HG03175 (cell line): ENCODE results near the gene COG5.

ENCODE experiments used
- ATAC-seq: cut with Tn5 transposase; IDR thresholded peaks from one replicate; pipeline ENCODE4 v1.9.1; 2021; ENCODE audit warnings: mild to moderate bottlenecking, moderate library complexity; ENCODE audit not compliant: unreplicated experiment

COG5 gene

DNA sequence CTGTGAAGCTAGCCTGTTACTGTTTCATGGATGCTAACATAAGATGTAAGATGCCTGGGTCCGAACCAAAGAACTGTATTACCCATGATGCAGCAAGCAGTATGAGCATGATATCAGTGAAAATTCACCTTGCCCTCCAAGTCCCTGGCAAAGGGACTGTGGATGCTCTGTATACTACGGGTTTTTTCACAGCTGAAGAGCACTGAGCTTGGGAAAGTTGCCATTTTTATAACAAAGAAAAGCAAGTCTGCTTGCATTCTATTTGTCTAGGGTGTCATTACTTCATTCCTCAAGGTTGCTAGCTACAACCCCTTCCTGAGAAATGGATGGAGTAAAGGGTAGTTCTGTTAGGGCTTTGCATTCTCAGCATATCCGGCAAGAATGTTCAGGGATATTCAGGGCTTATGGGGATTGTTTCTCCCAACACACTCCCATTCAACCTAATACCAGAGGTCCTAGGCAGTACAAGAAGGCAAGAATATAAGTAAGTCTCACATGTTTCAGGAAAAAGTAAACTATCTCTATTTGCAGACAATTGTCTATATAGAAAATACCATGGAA lies 99.0 kb downstream of the COG5 start:
- ATAC-seq, result no peak

GRCh38 chr7:107463139-107464078 lies 100.3 kb downstream of the COG5 start:
- no peak for ATAC-seq

- no peak for ATAC-seq
Observed at GRCh38 chr7:107461938-107462533, 101.7 kb downstream of the COG5 start.

- ATAC-seq, result no peak
Observed at GRCh38 chr7:107453388-107453787, 110.3 kb downstream of the COG5 start.

- no peak for ATAC-seq
Observed at GRCh38 chr7:107450970-107451369, 112.8 kb downstream of the COG5 start.

GRCh38 chr7:107446988-107447387 lies 116.7 kb downstream of the COG5 start:
- no peak for ATAC-seq

DNA sequence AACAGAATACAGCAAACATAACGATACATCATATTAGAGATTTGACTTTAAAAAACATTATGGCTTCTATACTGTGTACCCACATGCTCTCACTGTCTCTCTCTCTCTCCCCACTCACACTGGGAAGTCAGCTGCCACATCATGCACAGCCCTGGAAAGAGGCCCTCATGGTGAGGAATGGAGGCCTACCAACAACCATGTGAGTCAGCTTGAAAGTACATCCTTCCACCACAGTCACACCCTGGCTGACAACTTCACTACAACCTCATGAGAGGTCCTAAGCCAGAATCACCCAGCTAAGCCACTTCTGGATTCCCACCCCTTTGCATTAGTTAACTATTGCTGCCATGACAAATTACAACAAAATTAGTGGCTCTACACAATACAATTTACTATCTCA lies 117.2 kb downstream of the COG5 start:
- ATAC-seq, result no peak

DNA sequence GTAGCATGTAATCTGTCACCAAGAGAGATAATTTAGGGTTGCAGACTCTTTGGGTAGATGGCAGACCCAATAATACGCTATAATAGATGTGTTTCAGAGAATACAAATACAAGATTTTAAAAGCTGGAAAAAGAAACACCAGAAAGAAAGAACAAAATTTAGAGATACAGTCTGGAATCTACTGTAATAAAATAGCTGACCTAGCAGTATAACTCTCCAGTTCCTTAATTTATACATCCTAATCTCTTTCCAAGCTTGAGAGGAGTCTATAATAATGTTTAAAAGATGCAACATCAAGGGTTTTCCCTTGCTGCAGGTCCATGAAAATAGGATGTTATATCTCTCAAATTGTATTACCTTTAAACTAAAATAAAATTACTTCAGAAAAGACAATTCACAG lies 121.0 kb downstream of the COG5 start:
- ATAC-seq, result no peak

DNA sequence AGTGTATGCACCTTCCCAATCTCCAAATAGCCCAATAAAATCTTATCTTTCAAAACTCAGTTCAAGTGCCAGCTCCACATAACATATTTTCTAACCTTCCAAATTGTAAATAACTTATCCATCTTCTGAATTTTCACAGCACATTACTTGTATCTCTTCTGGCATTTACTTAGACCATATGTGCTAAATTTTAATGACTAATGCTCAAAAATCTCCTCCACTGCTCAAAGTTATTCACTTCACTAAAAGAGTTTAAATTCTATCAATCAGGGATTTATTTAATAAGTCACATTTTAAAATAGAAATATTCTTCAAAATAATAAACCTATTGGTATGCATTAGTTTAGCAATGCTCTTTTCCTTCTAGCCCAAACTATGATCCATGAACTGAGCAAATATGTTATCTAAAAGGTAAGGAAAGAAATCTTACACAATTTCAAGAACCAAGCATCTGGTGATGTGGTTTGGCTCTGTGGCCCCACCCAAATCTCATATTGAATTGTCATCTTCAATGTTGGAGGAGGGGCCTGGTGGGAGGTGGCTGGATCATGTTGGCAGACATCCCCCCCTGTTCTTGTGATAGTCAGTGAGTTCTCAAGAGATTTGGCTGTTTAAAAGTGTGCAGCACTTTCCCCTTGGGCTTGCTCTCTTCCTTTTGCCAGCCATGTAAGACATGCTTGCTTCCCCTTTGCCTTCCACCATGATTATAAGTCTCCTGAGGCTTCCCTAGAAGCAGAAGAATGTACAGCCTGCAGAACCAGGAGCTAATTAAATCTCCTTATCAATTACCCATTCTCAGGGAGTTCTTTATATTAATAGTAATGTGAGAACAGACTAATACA lies 121.9 kb downstream of the COG5 start:
- ATAC-seq, result no peak

DNA sequence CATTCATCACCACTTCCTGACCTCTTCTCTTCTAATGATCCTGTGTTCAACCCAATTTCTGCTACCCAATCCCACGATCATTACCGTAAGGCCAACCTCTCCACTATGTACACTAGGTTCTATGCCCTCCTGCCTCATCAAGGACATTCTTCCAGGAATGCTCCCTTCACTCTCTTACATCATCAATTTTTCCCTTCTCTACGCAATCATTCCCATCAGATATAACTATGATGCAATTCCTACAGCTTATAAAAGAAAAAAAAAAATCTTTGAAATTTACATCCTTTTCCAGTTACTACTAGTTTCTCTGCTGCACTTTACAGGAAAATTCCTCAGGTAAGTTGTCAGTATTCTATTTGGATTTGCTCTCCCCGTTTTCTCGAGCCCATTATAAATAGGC lies 124.7 kb downstream of the COG5 start:
- ATAC-seq, result no peak

- no peak for ATAC-seq
Observed at GRCh38 chr7:107435749-107436148, 128.0 kb downstream of the COG5 start.

- no peak for ATAC-seq
Observed at GRCh38 chr7:107432261-107432660, 131.5 kb downstream of the COG5 start.

GRCh38 chr7:107430057-107430456 lies 133.7 kb downstream of the COG5 start:
- no peak for ATAC-seq

DNA sequence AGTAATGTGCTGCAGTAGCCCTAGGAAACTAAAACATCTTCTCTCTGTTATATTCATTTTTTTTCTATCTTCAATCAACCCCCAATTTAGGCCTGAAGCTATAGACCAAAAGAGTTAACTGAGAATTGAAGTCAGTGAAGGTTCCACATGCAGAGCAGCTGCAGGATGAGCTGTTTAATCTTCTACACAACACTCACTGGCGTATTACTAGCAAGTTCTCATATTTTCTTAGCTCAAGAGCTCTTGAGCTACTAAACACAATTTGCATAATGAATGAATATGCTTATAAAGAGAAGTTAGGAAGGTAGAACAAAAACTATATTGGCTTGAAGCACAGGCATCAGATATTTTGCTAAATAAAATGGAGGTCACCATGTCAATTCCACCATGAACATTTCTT lies 135.1 kb downstream of the COG5 start:
- ATAC-seq, result no peak

DNA sequence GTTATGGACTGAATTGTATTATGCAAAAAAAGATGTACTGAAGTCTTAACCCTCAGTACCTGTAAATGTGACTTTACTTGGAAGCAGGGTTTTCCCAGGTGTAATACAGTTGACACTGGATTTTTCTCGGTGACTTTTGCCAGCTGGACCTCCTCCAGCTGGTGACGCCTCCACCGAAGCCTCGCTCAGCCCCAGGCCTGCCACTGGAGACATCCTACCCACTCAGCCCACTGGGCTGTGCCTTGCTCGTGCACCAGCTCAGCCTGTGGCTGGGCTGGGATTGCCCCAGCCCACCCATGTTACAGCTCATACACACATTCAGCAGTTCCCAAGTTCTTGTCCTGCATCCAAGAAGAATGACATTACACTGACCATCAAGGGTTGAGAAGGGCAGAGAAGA lies 136.3 kb downstream of the COG5 start:
- ATAC-seq, result no peak

- ATAC-seq, result no peak
Observed at GRCh38 chr7:107414198-107414597, 149.5 kb downstream of the COG5 start.

DNA sequence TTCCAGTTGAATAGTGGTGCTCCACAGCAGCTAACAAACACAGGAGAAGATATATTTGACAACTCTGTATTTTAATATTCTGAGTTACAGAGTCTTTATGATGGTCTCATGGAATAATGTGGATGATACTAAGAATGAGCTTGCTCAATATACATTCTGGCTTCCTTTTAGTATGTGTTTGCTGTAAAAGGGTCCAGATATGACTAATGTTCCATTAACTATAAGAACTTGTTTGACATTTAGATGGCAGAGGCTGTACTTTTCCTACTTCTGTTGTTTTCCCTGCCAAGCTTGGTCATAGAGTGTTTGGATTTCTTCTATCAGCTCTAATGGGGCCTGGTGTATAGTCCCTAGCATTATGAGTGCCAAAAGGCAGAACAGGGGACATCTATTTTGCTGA lies 155.4 kb downstream of the COG5 start:
- no peak for ATAC-seq

- ATAC-seq, result no peak
Observed at GRCh38 chr7:107405559-107405958, 158.2 kb downstream of the COG5 start.

- no peak for ATAC-seq
Observed at GRCh38 chr7:107404740-107405537, 158.8 kb downstream of the COG5 start.

GRCh38 chr7:107398161-107398560 lies 165.6 kb downstream of the COG5 start:
- ATAC-seq, result no peak
